Suprapubic skin (tissue), 4 donors: ENCODE data around the gene PLA2G4F.

Source experiments
- CTCF ChIP-seq, 2 donors: fragments of 200-600 bp in 1 of 2; fragments of 450-650 bp in 1 of 2; sonication (generic) in 1 of 2; IDR thresholded peaks; one replicate each; pipeline ENCODE4 v1.5.1; 2016 to 2019; ENCODE audit warnings: antibody characterized with exemption in 2 of 2, mild to moderate bottlenecking in 1 of 2, moderate library complexity in 1 of 2
- EP300 ChIP-seq: sonication (generic); formaldehyde crosslinking; IDR thresholded peaks from one replicate; pipeline ENCODE4 v1.6.1; 2017; ENCODE audit warnings: antibody characterized with exemption
- POLR2AphosphoS5 ChIP-seq, 3 donors: sonication (generic); formaldehyde crosslinking; IDR thresholded peaks; one replicate each; pipeline ENCODE4 v1.6.1; 2017; ENCODE audit warnings: antibody characterized with exemption in 3 of 3

GRCh38 chr15:42154956-42155355 is 1.5 kb downstream of the PLA2G4F start:
- TF ChIP-seq POLR2AphosphoS5 (IDR thresholded peaks at IDR 0.05) (no peak), CTCF (IDR thresholded peaks at IDR 0.05) (no peak), EP300 (no peak)
